Astrocyte (in vitro differentiated cells and primary cell): ENCODE results near the gene HAS3. TPM values are rescaled to one million over a fixed set of nuclear protein-coding genes. Genes with fewer than 3 reads are reported as not detected.
"Not testable (repeated sequence)": the region's sequence is repeated elsewhere in the genome, so short reads cannot be mapped to it uniquely, and the experiment has no call there.

Source experiments
- DNase-seq: peaks from one replicate; pipeline ENCODE4 v3.0.0-alpha.2; 2010; ENCODE audit warnings: low read depth
- FAIRE-seq: peaks from 2 replicates; lab custom pipeline; 2011; peaks lifted over from hg19 to GRCh38; lab: Jason Lieb, UNC
- H2AFZ ChIP-seq: 2 replicates; pipeline ENCODE4 v1.6.0; 2012; ENCODE audit warnings: low read depth, low read length, inconsistent platforms
- H3K27ac ChIP-seq: 2 replicates; pipeline ENCODE4 v1.5.1; 2011; ENCODE audit warnings: low read depth, low read length, inconsistent platforms
- H3K27me3 ChIP-seq: 2 replicates; pipeline ENCODE4 v1.6.0; 2011; ENCODE audit warnings: low read length, inconsistent platforms; ENCODE audit not compliant: insufficient read depth
- H3K36me3 ChIP-seq: 2 replicates; pipeline ENCODE4 v1.5.1; 2011; ENCODE audit warnings: low read length, inconsistent platforms; ENCODE audit not compliant: insufficient read depth
- H3K4me1 ChIP-seq: 2 replicates; pipeline ENCODE4 v1.5.1; 2011; ENCODE audit warnings: low read length, inconsistent platforms; ENCODE audit not compliant: insufficient read depth
- H3K4me2 ChIP-seq: 2 replicates; pipeline ENCODE4 v1.6.0; 2012; ENCODE audit warnings: low read length, inconsistent platforms
- H3K4me3 ChIP-seq: 2 replicates; pipeline ENCODE4 v1.5.1; 2011; ENCODE audit warnings: low read depth, mild to moderate bottlenecking, low read length, inconsistent platforms; ENCODE audit not compliant: insufficient read depth
- H3K79me2 ChIP-seq: 2 replicates; pipeline ENCODE4 v1.6.0; 2012; ENCODE audit warnings: mild to moderate bottlenecking, low read length, inconsistent platforms; ENCODE audit not compliant: insufficient read depth
- H3K9ac ChIP-seq: 2 replicates; pipeline ENCODE4 v1.6.0; 2012; ENCODE audit warnings: mild to moderate bottlenecking, low read length, inconsistent platforms
- H3K9me3 ChIP-seq: 2 replicates; pipeline ENCODE4 v1.5.1; 2012; ENCODE audit warnings: low read depth, mild to moderate bottlenecking, low read length, inconsistent platforms; ENCODE audit not compliant: insufficient read depth
- H4K20me1 ChIP-seq: 2 replicates; pipeline ENCODE4 v1.6.0; 2012; ENCODE audit warnings: low read length, inconsistent platforms; ENCODE audit not compliant: insufficient read depth
- H3K27ac Mint-ChIP-seq: one replicate; pipeline ENCODE4 v1.8.0; 2021; ENCODE audit warnings: mild to moderate bottlenecking, mixed read lengths; ENCODE audit not compliant: unreplicated experiment
- H3K27me3 Mint-ChIP-seq: one replicate; pipeline ENCODE4 v1.8.0; 2021; ENCODE audit warnings: low read depth, mixed read lengths; ENCODE audit not compliant: unreplicated experiment
- H3K36me3 Mint-ChIP-seq: one replicate; pipeline ENCODE4 v1.8.0; 2021; ENCODE audit warnings: low read depth, mixed read lengths; ENCODE audit not compliant: unreplicated experiment
- H3K4me1 Mint-ChIP-seq: one replicate; pipeline ENCODE4 v1.8.0; 2021; ENCODE audit warnings: low read depth, mixed read lengths; ENCODE audit not compliant: unreplicated experiment
- H3K4me3 Mint-ChIP-seq: one replicate; pipeline ENCODE4 v1.8.0; 2021; ENCODE audit warnings: mild to moderate bottlenecking, moderate library complexity, mixed read lengths; ENCODE audit not compliant: unreplicated experiment
- H3K9me3 Mint-ChIP-seq: one replicate; pipeline ENCODE4 v1.8.0; 2021; ENCODE audit warnings: mild to moderate bottlenecking, mixed read lengths; ENCODE audit not compliant: unreplicated experiment
- EZH2 ChIP-seq: IDR thresholded peaks from 2 replicates; pipeline ENCODE4 v1.6.1; 2012; ENCODE audit warnings: mild to moderate bottlenecking, low read length, inconsistent platforms; ENCODE audit not compliant: insufficient read depth
- total RNA-seq: library from RNA; stranded (reverse); gene quantifications from 2 replicates; pipeline ENCODE4 v1.2.1, GENCODE V29; 2021
- TF ChIP-seq, protein P1 (sequence below): IDR thresholded peaks from 2 replicates; pipeline ENCODE4 v1.5.1; 2011; ENCODE audit warnings: low read depth, mild to moderate bottlenecking, inconsistent platforms, low read length, moderate library complexity; ENCODE audit not compliant: insufficient read depth

HAS3 gene
- total RNA-seq, 1 donor from 2014 or later = 2.0 TPM

DNA sequence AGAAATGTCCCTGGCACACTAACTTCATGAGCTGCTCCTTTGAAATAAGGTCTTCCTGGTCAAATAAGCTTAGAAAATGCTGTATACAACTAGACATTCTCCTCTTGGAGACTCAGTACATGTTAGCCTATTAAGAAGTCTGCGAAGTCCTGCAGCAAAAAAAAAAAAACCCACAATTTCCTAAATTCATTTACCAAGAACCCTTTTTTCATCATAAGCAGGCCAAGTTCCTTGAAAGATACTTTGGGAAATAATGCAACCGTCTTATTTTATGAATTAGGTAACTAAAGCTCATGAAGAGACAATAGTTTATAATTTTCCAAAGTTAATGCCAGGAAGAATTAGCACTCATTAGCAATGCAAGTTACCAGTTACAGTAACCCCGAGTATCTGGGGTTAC lies 49.0 kb upstream of the HAS3 start:
- Histone ChIP-seq H3K9me3 (no peaks in the 10 kb centered on the region), H3K4me2 (no peak overlapping the region), H3K36me3 (no peaks in the 10 kb centered on the region), H3K9ac (no peak overlapping the region), H3K27ac (no peak overlapping the region), H3K79me2 (no peaks in the 10 kb centered on the region), H2AFZ (no peak overlapping the region), H4K20me1 (no peaks in the 10 kb centered on the region), H3K27me3 (no peaks in the 10 kb centered on the region), H3K4me3 (no peak overlapping the region), H3K4me1 (peaks cover 20% of the 10 kb centered on the region)
- no peaks in the 10 kb centered on the region for H3K36me3 Mint-ChIP-seq
- FAIRE-seq (no peak), DNase-seq (no peak)
- no peak overlapping the region for H3K27ac Mint-ChIP-seq
- no peak overlapping the region for H3K4me3 Mint-ChIP-seq
- peaks cover 14% of the 10 kb centered on the region for H3K4me1 Mint-ChIP-seq
- no peaks in the 10 kb centered on the region for H3K9me3 Mint-ChIP-seq
- no peaks in the 10 kb centered on the region for H3K27me3 Mint-ChIP-seq
- TF ChIP-seq, protein P1, sequence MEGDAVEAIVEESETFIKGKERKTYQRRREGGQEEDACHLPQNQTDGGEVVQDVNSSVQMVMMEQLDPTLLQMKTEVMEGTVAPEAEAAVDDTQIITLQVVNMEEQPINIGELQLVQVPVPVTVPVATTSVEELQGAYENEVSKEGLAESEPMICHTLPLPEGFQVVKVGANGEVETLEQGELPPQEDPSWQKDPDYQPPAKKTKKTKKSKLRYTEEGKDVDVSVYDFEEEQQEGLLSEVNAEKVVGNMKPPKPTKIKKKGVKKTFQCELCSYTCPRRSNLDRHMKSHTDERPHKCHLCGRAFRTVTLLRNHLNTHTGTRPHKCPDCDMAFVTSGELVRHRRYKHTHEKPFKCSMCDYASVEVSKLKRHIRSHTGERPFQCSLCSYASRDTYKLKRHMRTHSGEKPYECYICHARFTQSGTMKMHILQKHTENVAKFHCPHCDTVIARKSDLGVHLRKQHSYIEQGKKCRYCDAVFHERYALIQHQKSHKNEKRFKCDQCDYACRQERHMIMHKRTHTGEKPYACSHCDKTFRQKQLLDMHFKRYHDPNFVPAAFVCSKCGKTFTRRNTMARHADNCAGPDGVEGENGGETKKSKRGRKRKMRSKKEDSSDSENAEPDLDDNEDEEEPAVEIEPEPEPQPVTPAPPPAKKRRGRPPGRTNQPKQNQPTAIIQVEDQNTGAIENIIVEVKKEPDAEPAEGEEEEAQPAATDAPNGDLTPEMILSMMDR = no peak
- no peak for TF ChIP-seq EZH2

DNA sequence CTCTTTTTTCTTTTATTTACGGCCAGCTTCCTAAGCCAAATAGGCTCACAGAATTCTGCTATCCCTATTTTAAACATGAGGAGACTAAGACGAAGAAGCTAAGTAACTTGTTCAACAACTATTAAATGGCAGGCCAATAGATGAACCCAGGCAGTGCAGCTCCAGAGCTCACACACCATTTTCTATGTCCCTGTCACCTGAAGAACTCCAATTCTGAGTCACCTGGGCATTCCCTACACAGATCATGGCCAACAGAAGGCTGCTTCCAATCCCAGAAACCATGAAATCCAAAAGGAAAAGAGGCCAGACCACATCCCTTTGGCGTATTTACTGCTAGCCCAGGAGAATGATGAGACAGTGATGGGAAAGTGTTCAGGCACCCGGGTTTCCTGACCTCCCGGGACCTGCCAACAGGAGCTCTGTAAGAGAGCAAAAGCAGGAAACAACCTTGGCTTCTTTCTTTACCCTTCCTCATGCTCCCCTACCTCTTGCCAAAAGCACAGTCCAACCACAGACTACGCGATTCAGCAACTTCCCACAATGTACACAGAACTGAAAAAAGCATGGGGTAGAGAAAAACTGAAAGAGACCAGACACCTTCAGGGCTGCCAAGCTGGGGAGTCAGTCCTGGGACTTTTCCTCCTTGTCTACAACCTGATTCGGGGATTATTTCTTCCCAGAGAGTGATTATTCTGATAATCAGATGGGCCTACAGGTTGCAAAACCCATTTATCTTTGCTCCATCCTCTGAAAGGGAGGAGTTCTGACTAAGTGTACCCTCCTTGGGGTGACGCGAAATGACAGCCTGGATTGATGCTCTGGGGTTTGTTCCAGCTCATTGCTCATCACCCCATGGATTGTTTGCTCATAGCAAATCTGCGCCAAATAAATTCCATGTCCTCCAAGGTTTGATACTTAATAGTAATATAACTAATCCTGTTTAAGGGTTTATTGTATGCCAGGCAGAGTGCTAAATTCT lies 47.8 kb upstream of the HAS3 start:
- no peaks in the 10 kb centered on the region for H3K9me3 Mint-ChIP-seq
- H3K27ac ChIP-seq = peak overlapping the region; percentile 65
- no peaks in the 10 kb centered on the region for H3K36me3 Mint-ChIP-seq
- H3K4me1 Mint-ChIP-seq = peaks cover 14% of the 10 kb centered on the region
- H3K27me3 ChIP-seq = no peaks in the 10 kb centered on the region
- FAIRE-seq = no peak
- H3K27ac Mint-ChIP-seq = peak overlapping the region; percentile 72
- peak overlapping the region; percentile 2 for H2AFZ ChIP-seq
- H3K4me2 ChIP-seq = peak overlapping the region; percentile 60
- no peaks in the 10 kb centered on the region for H3K79me2 ChIP-seq
- TF ChIP-seq, protein P1 = no peak
- TF ChIP-seq EZH2 = no peak
- peak; percentile 92 for DNase-seq
- H3K9ac ChIP-seq = peak overlapping the region; percentile 34
- H3K4me1 ChIP-seq = peaks cover 20% of the 10 kb centered on the region
- no peak overlapping the region for H3K4me3 Mint-ChIP-seq
- no peaks in the 10 kb centered on the region for H3K36me3 ChIP-seq
- no peaks in the 10 kb centered on the region for H3K27me3 Mint-ChIP-seq
- H4K20me1 ChIP-seq = no peaks in the 10 kb centered on the region
- no peak overlapping the region for H3K4me3 ChIP-seq
- H3K9me3 ChIP-seq = no peaks in the 10 kb centered on the region

DNA sequence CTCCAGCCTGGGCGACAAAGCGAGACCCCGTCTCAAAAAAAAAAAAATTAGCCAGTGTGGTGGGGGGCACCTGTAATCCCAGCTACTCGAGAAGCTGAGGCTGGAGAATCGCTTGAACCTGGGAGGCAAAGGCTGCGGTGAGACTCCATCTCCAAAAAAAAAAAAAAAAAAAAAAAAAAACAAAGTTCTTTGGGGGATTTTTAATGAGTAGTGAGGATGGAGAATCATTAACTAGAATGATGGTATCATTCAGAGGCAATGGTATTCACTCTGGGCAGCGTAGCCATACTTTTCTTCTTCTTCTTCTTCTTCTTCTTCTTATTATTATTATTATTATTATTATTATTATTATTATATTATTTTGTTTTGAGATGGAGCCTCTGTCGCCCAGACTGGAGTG lies 42.0 kb upstream of the HAS3 start:
- not testable (repeated sequence) for H3K36me3 Mint-ChIP-seq, H3K4me3 Mint-ChIP-seq, H3K27me3 Mint-ChIP-seq, DNase-seq, H3K27me3 ChIP-seq, H3K27ac Mint-ChIP-seq, H3K4me2 ChIP-seq, H3K9ac ChIP-seq, H3K36me3 ChIP-seq, FAIRE-seq, H3K27ac ChIP-seq, H2AFZ ChIP-seq, H3K4me3 ChIP-seq, H4K20me1 ChIP-seq, H3K79me2 ChIP-seq, H3K9me3 ChIP-seq, H3K9me3 Mint-ChIP-seq
- H3K4me1 ChIP-seq = peaks cover 22% of the 10 kb centered on the region
- H3K4me1 Mint-ChIP-seq = peaks cover 15% of the 10 kb centered on the region
